Measurements from ENCODE around the gene SPOP. TPM values are rescaled to one million over a fixed set of nuclear protein-coding genes. Genes with fewer than 3 reads are reported as not detected.

Gene SPOP
- total and polyA plus RNA-seq, 9 of the 15 experiments (the other 6 are each of a cell fraction or from before 2014, with no cell fraction given), result 34.2 to 65.9 (median 39.7) TPM

DNA sequence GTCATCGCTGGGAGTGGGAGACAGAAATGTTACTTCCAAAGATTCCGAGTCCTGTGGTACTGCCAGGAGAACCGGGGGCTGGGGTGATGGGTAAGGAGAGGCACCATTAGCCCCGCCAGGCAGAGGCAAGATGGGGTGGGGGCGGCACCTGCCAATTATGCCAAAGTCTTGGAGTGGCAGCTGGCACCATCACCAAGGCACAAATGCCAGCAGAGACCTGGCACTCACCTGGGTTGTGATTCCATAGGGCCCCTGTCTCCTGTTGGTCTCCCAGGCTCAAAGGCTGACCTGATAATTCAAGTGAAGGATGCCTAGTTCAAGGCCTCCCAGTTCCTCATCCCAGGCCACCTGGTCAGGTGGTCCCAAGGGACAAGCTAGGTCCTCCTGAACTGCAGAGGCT lies 94.7 kb downstream of the SPOP start:
- no peak for TF ChIP-seq LARP7 (IDR thresholded peaks at IDR 0.05)
- TF ChIP-seq, protein P1, sequence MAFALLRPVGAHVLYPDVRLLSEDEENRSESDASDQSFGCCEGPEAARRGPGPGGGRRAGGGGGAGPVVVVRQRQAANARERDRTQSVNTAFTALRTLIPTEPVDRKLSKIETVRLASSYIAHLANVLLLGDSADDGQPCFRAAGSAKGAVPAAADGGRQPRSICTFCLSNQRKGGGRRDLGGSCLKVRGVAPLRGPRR (CRISPR knock-in tag; IDR thresholded peaks at IDR 0.05), result no peak
- in situ Hi-C loops (cut with MboI) (no loop called here), intact Hi-C loops (cut with micrococcal nuclease) (no loop called here)
- Histone ChIP-seq H3K27ac (ENCODE audit: extremely low read depth, low read depth, low read length) (no peak overlapping the region), H3K9me3 (replicated peaks; ENCODE audit: control insufficient read depth, insufficient read depth, low read depth, low read length) (no peaks in the 10 kb centered on the region), H3K4me1 (replicated peaks in 1 of 2; ENCODE audit: control insufficient read depth in 2 of 2, insufficient read depth in 2 of 2, low read length in 2 of 2) (peaks cover 0 to 22% of the 10 kb centered on the region in 2 experiments; a peak in 3 of 5 replicates), H4K20me1 (replicated peaks; ENCODE audit: control insufficient read depth, insufficient read depth, low read length) (peaks cover 3% of the 10 kb centered on the region), H3K9ac (ENCODE audit: insufficient read depth in 1 of 2, low read depth in 2 of 2, low read length in 2 of 2) (no peak overlapping the region), H3K36me3 (ENCODE audit: control insufficient read depth, insufficient read depth, low read length) (no peaks in the 10 kb centered on the region), H3K79me2 (ENCODE audit: control insufficient read depth, insufficient read depth, low read length) (no peaks in the 10 kb centered on the region), H2AFZ (ENCODE audit: low read depth, low read length) (no peak overlapping the region), H3K4me2 (ENCODE audit: insufficient read depth, low read length) (no peak overlapping the region), H3K27me3 (ENCODE audit: control insufficient read depth in 2 of 2, insufficient read depth in 2 of 2, low read length in 2 of 2) (no peaks in the 10 kb centered on the region), H3K9me1 (ENCODE audit: control insufficient read depth, insufficient read depth, low read length) (no peaks in the 10 kb centered on the region), H3K4me3 (no peak overlapping the region)
- ATAC-seq (no peak), FAIRE-seq (no peak), DNase-seq (ENCODE audit: extremely low read depth in 1 of 4, low spot score in 3 of 4) (no peak)
- WGBS (ENCODE audit: insufficient coverage, low coverage, missing lambda C conversion rate), result 21% methylated on average over 5 of the region's 5 CpGs
- no TSS peak for BruUV-seq (replicated peaks)
- ChIA-PET CTCF (ENCODE audit: low intra/inter-chr PET ratio) (no interaction called here), POLR2A (interaction anchor here (0.6 kb wide), 1 partner anchor 67 kb away, joined by 3 read pairs; no protein-coding TSS in a partner anchor)

DNA sequence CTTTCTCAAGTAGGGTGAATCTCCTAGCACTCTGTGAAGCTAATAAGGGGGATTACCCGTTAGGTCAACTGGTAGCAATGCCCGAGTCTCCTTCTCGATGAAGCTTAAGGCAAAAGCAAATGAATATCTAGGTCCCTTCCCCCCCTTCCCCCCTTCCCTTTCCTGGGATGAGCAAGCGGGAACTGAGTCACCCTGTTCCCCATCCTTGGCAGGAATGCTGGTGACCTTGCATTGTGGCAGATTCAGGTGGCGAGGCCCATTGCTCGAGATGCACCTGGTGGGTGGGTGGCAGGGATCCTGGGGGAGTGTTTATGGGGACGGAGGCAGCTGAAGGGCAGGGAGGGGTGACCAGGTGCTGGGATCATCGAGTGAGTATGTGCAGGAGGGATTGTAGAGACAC lies 95.1 kb downstream of the SPOP start:
- POLR2A ChIA-PET, result interaction anchor here (0.6 kb wide), 1 partner anchor 13 kb away, joined by 3 read pairs; no protein-coding TSS in a partner anchor
- BruUV-seq (replicated peaks), result no TSS peak
- no peaks in the 10 kb centered on the region for H3K9me3 ChIP-seq (replicated peaks; ENCODE audit: control insufficient read depth, insufficient read depth, low read depth, low read length)
- 17% methylated on average over 8 of the region's 8 CpGs for WGBS (ENCODE audit: insufficient coverage, low coverage, missing lambda C conversion rate)
- peaks cover under 1 to 25% of the 10 kb centered on the region in 2 experiments; a peak in 4 of 5 replicates for H3K4me1 ChIP-seq (replicated peaks in 1 of 2; ENCODE audit: control insufficient read depth in 2 of 2, insufficient read depth in 2 of 2, low read length in 2 of 2)
- no peak overlapping the region for H2AFZ ChIP-seq (ENCODE audit: low read depth, low read length)
- FAIRE-seq, result no peak
- in situ Hi-C loops (cut with MboI) (no loop called here), intact Hi-C loops (cut with micrococcal nuclease) (no loop called here)
- no peak overlapping the region for H3K4me2 ChIP-seq (ENCODE audit: insufficient read depth, low read length)
- H3K36me3 ChIP-seq (ENCODE audit: control insufficient read depth, insufficient read depth, low read length), result no peaks in the 10 kb centered on the region
- H3K27ac ChIP-seq (ENCODE audit: extremely low read depth, low read depth, low read length), result no peak overlapping the region
- H3K27me3 ChIP-seq (ENCODE audit: control insufficient read depth in 2 of 2, insufficient read depth in 2 of 2, low read length in 2 of 2), result no peaks in the 10 kb centered on the region
- peaks cover 3% of the 10 kb centered on the region for H4K20me1 ChIP-seq (replicated peaks; ENCODE audit: control insufficient read depth, insufficient read depth, low read length)
- no peak overlapping the region for H3K4me3 ChIP-seq
- no peak for ATAC-seq
- no peak for DNase-seq (ENCODE audit: extremely low read depth in 1 of 4, low spot score in 3 of 4)
- no peaks in the 10 kb centered on the region for H3K79me2 ChIP-seq (ENCODE audit: control insufficient read depth, insufficient read depth, low read length)
- no peak overlapping the region for H3K9ac ChIP-seq (ENCODE audit: insufficient read depth in 1 of 2, low read depth in 2 of 2, low read length in 2 of 2)
- no peaks in the 10 kb centered on the region for H3K9me1 ChIP-seq (ENCODE audit: control insufficient read depth, insufficient read depth, low read length)
- CTCF ChIA-PET (ENCODE audit: low intra/inter-chr PET ratio), result no interaction called here
- TF ChIP-seq NEUROD1 (IDR thresholded peaks at IDR 0.05; ENCODE audit: borderline replicate concordance, low read depth, low read length, partially characterized antibody), result no peak
- no peak for TF ChIP-seq SMARCA5 (IDR thresholded peaks at IDR 0.05)
- TF ChIP-seq, protein P2, sequence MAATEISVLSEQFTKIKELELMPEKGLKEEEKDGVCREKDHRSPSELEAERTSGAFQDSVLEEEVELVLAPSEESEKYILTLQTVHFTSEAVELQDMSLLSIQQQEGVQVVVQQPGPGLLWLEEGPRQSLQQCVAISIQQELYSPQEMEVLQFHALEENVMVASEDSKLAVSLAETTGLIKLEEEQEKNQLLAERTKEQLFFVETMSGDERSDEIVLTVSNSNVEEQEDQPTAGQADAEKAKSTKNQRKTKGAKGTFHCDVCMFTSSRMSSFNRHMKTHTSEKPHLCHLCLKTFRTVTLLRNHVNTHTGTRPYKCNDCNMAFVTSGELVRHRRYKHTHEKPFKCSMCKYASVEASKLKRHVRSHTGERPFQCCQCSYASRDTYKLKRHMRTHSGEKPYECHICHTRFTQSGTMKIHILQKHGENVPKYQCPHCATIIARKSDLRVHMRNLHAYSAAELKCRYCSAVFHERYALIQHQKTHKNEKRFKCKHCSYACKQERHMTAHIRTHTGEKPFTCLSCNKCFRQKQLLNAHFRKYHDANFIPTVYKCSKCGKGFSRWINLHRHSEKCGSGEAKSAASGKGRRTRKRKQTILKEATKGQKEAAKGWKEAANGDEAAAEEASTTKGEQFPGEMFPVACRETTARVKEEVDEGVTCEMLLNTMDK (IDR thresholded peaks at IDR 0.05; ENCODE audit: borderline replicate concordance, insufficient read depth, low read depth, low read length, poor library complexity, severe bottlenecking), result no peak
- TF ChIP-seq CREB1 (IDR thresholded peaks at IDR 0.05), result no peak
- no peak for TF ChIP-seq CREB1 (CRISPR knock-in tag; IDR thresholded peaks at IDR 0.05)
- TF ChIP-seq, protein P3, sequence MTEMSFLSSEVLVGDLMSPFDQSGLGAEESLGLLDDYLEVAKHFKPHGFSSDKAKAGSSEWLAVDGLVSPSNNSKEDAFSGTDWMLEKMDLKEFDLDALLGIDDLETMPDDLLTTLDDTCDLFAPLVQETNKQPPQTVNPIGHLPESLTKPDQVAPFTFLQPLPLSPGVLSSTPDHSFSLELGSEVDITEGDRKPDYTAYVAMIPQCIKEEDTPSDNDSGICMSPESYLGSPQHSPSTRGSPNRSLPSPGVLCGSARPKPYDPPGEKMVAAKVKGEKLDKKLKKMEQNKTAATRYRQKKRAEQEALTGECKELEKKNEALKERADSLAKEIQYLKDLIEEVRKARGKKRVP (CRISPR knock-in tag; IDR thresholded peaks at IDR 0.05), result no peak
- TF ChIP-seq, protein P4, sequence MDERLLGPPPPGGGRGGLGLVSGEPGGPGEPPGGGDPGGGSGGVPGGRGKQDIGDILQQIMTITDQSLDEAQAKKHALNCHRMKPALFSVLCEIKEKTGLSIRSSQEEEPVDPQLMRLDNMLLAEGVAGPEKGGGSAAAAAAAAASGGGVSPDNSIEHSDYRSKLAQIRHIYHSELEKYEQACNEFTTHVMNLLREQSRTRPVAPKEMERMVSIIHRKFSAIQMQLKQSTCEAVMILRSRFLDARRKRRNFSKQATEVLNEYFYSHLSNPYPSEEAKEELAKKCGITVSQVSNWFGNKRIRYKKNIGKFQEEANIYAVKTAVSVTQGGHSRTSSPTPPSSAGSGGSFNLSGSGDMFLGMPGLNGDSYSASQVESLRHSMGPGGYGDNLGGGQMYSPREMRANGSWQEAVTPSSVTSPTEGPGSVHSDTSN (CRISPR knock-in tag; IDR thresholded peaks at IDR 0.05; ENCODE audit: low read depth), result no peak
- TF ChIP-seq, protein P4 (tag; conservative IDR thresholded peaks at IDR 0.05; ENCODE audit: low read depth), result no peak
